IPS-20b (cell line): ENCODE results near the gene ENOSF1.
A peak's percentile ranks its signal among the peaks of the same experiment; 100 is the strongest.
"Not testable (repeated sequence)": the region's sequence is repeated elsewhere in the genome, so short reads cannot be mapped to it uniquely, and the experiment has no call there.

Experiments
- H3K27ac ChIP-seq: one replicate; pipeline ENCODE4 v1.5.1; 2013; ENCODE audit warnings: low read length
- H3K27me3 ChIP-seq: 2 replicates; pipeline ENCODE4 v1.6.1; 2013; ENCODE audit warnings: mild to moderate bottlenecking, low read length, inconsistent platforms; ENCODE audit not compliant: insufficient read depth
- H3K36me3 ChIP-seq: 2 replicates; pipeline ENCODE4 v1.6.1; 2013; ENCODE audit warnings: low read depth, mild to moderate bottlenecking, inconsistent platforms, low read length, moderate library complexity; ENCODE audit not compliant: insufficient read depth
- H3K4me1 ChIP-seq: 2 replicates; pipeline ENCODE4 v1.6.1; 2013; ENCODE audit warnings: mild to moderate bottlenecking, control low read depth, inconsistent platforms, low read length, moderate library complexity; ENCODE audit not compliant: insufficient read depth
- H3K4me3 ChIP-seq: 2 replicates; pipeline ENCODE4 v1.5.1; 2013; ENCODE audit warnings: mild to moderate bottlenecking, low read length, inconsistent platforms
- H3K9ac ChIP-seq: 2 replicates; pipeline ENCODE4 v1.6.1; 2013; ENCODE audit warnings: low read depth, mild to moderate bottlenecking, inconsistent platforms, low read length, moderate library complexity
- H3K9me3 ChIP-seq: 2 replicates; pipeline ENCODE4 v1.6.1; 2013; ENCODE audit warnings: mild to moderate bottlenecking, low read depth, low read length, inconsistent platforms; ENCODE audit not compliant: insufficient read depth

The ENOSF1 gene, protein sequence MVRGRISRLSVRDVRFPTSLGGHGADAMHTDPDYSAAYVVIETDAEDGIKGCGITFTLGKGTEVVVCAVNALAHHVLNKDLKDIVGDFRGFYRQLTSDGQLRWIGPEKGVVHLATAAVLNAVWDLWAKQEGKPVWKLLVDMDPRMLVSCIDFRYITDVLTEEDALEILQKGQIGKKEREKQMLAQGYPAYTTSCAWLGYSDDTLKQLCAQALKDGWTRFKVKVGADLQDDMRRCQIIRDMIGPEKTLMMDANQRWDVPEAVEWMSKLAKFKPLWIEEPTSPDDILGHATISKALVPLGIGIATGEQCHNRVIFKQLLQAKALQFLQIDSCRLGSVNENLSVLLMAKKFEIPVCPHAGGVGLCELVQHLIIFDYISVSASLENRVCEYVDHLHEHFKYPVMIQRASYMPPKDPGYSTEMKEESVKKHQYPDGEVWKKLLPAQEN

DNA sequence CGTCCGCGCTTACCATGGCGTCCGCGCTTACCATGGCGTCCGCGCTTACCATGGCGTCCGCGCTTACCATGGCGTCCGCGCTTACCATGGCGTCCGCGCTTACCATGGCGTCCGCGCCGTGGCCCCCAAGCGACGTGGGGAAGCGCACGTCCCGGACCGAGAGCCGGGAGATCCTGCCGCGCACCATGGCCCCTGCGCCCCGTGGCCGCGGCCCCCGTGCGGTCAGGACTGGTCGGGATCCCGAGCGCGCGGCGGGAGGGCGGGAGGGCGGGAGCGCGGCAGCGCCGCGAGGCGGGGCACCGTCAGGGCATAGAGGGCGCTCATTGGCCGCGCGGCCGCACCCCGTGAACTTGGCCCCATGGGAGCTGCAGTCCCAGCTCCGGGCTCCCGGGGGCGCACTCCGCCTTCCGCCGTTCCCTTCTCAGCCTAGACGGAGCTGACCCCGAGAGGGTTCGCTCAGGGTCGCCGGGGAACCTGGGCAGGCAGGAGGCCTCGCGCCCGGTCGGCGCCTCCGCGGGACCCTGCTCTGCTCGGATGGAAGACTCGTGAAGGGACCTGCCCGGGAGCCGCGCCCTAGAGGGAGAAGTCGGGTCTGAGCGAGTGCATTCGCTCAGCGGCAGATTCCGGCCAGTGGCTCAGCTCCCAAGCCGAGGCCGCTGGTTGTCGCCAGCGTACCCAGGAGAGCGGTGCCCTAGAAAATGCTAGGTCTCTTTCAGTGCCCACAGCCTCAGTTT, at the start of gene ENOSF1:
Gene ENOSF1 (minus strand): TSS at position 230 of the 734 bp plus-strand sequence. CDS start 43 bp downstream, at position 187.
- Histone ChIP-seq H3K4me3 (peak within 1 kb of the TSS; percentile 87), H3K9ac (peak within 1 kb of the TSS; percentile 85), H3K36me3 (peaks cover 8% of the 10 kb centered on the region), H3K27ac (no peak within 1 kb of the TSS), H3K27me3 (no peaks in the 10 kb centered on the region), H3K9me3 (no peaks in the 10 kb centered on the region; the same call in 1 of the 2 replicates), H3K4me1 (no peaks in the 10 kb centered on the region)

DNA sequence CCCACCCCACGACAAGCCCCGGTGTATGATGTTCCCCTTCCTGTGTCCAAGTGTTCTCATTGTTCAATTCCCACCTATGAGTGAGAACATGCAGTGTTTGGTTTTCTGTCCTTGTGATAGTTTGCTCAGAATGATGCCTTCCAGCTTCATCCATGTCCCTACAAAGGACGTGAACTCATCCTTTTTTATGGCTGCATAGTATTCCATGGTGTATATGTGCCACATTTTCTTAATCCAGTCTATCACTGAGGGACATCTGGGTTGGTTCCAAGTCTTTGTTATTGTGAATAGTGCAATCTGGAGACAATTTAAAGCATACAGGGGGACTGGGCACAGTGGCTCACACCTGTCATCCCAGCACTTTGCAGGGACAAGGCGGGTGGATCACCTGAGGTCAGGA, 47.4 kb upstream of the ENOSF1 start:
- H3K36me3 ChIP-seq = peaks cover 20% of the 10 kb centered on the region
- H3K9ac ChIP-seq, H3K27me3 ChIP-seq, H3K27ac ChIP-seq, H3K4me3 ChIP-seq, H3K4me1 ChIP-seq, H3K9me3 ChIP-seq: not testable (repeated sequence)

DNA sequence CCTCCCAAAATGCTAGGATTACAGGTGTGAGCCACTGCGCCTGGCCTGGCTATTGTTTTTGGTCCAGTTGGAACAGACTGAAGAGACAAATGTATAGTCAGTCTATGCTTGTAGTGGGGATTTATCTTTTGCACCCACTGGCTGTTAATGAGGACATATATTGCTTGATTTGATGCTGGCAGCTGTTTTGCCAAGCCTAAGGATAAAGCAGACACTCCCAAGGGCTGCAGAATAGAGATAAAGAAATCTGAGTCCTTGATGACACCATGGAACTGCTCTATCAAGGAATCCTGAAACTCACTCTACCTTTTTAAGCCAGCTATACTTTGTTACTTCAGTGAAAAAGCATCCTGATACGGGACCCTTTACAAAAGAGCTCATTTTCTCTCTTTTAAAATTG, 43.1 kb upstream of the ENOSF1 start:
- H3K27me3 ChIP-seq = no peaks in the 10 kb centered on the region
- H3K4me1 ChIP-seq = no peaks in the 10 kb centered on the region
- no peak overlapping the region for H3K4me3 ChIP-seq
- no peaks in the 10 kb centered on the region for H3K9me3 ChIP-seq
- H3K27ac ChIP-seq = no peak overlapping the region
- peaks cover 44% of the 10 kb centered on the region for H3K36me3 ChIP-seq
- H3K9ac ChIP-seq = no peak overlapping the region

DNA sequence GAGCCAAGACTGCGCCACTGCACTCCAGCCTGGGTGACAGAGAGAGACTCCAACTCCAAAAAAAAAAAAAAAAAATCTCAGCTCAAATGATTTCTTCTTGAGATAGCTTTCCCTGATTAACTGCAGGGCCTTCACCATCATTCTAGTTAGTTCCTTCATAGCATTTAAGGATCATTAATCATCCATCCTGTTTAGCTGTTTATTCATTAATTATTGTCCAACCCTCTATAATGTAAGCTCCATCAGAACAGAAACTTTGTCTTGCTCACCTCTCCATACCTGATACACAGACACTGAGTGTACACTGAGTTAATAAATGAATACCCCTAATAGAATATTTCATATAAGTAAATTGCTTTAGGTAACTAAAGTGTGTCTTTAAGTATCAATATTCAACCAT, 42.2 kb upstream of the ENOSF1 start:
- Histone ChIP-seq H3K9ac (no peak overlapping the region), H3K4me3 (no peak overlapping the region), H3K27ac (no peak overlapping the region)

DNA sequence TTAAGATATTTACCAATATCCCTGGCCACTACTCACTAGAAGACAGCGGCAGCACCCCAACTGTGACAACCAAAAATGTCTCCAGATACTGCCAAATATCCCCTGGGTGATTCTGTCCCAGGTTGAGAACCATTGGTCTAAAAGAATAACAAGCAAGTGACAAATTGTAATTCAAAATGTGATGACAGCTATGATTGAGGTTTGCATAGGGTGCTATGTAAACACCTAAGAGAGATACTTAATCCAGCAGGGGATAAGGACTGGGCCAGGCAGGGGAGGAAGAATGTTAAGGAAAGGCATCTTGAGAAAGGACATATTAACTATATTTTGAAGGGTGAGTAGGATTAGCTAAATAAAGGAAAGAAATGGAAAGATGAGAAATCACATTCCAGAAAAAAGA, 38.0 kb upstream of the ENOSF1 start:
- Histone ChIP-seq H3K27me3 (no peaks in the 10 kb centered on the region), H3K27ac (no peak overlapping the region), H3K36me3 (peaks cover 63% of the 10 kb centered on the region), H3K4me1 (no peaks in the 10 kb centered on the region), H3K4me3 (no peak overlapping the region), H3K9me3 (no peaks in the 10 kb centered on the region), H3K9ac (no peak overlapping the region)

More for the DNA sequence above, 42.2 kb upstream of the ENOSF1 start:
- Histone ChIP-seq H3K27me3 (no peaks in the 10 kb centered on the region), H3K36me3 (peaks cover 52% of the 10 kb centered on the region), H3K4me1 (no peaks in the 10 kb centered on the region), H3K9me3 (no peaks in the 10 kb centered on the region)

DNA sequence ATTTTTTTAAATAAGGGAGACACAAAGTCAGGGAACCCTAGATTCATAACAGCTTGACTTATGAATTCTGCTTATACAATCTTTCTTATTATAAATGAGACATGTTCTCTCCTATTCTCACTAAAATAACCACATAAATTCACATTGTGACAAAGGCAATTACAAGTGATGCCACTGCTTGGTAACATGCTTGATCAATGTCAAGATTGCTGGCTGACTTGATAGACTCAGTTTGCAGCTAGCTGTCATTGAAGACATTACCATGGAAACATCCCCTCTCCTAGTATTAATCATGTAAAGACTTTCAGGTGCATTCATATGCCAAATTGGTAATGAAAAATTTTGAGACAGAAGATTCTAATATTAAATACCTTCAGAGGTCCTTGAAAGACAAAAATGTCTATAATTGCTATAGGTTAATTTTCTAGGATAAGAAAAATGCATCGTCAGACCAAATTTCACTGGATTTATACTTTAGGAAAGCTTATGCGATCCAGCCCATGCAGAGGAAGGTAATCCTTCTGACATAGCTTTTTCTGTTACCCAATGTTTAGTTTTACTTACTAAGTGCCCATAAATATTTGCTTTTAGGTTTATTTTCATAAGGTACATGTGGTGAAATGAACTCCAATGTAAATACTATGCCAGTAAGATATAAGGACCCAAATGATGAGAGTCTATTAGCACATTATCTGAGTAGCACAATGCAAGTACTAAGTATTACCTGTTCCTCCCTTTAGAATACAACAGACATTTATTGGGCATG, 32.6 kb upstream of the ENOSF1 start:
- Histone ChIP-seq H3K27me3 (no peaks in the 10 kb centered on the region), H3K27ac (no peak overlapping the region), H3K36me3 (peaks cover 66% of the 10 kb centered on the region), H3K4me1 (no peaks in the 10 kb centered on the region), H3K4me3 (no peak overlapping the region), H3K9me3 (no peaks in the 10 kb centered on the region), H3K9ac (no peak overlapping the region)

DNA sequence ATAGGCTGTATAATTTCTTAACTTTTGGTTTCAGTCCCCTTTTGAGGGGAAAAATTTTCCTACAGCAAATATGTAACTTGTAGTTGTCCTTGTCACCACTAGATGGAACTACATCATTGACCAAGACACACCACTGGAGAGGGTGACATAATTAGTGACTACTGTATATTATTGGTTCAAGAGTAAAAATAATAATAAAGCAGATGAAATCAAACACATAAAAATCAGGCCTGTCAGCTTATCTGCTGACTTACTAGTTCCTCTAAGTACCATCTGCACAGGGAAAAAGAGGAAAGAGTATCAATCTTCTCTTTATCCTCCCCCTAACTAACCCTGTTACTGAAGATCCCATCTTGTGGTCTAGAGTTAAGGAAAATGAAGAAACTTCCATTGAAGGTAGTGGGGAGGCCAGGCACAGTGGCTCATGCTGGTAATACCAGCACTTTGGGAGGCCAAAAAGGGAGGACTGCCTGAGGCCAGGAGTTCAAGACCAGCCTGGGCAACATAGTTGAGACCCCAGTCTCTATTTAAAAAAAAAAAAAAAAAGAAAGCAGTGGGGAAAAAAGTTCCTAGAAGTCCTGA, 29.6 kb upstream of the ENOSF1 start:
- H3K4me1 ChIP-seq = no peaks in the 10 kb centered on the region

DNA sequence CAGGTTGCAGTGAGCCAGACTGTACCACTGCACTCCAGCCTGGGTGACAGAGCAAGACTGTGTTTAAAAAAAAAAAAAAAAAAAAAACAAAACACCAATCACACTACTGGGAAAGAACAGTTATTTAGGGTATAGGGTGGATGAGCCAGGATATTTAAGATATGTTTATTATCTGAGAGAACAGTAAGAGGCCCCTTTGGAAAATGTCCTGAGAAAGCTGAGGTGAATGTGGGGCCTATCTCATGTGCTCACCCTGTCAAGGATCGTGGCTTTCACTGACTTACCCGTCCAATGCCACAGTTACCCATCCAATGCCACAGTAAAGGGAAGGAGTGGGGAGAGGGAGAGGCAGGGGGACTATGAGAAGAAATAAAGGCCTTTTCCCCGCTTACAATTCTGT, 19.9 kb upstream of the ENOSF1 start:
- Histone ChIP-seq H3K4me3 (no peak overlapping the region), H3K36me3 (peaks cover 47% of the 10 kb centered on the region), H3K27me3 (no peaks in the 10 kb centered on the region), H3K4me1 (no peaks in the 10 kb centered on the region), H3K27ac (no peak overlapping the region), H3K9me3 (no peaks in the 10 kb centered on the region), H3K9ac (no peak overlapping the region)

More for the DNA sequence above, 29.6 kb upstream of the ENOSF1 start:
- H3K27ac ChIP-seq = no peak overlapping the region
- H3K9me3 ChIP-seq = no peaks in the 10 kb centered on the region
- no peak overlapping the region for H3K9ac ChIP-seq
- H3K4me3 ChIP-seq = no peak overlapping the region
- no peaks in the 10 kb centered on the region for H3K27me3 ChIP-seq
- H3K36me3 ChIP-seq = peaks cover 77% of the 10 kb centered on the region

DNA sequence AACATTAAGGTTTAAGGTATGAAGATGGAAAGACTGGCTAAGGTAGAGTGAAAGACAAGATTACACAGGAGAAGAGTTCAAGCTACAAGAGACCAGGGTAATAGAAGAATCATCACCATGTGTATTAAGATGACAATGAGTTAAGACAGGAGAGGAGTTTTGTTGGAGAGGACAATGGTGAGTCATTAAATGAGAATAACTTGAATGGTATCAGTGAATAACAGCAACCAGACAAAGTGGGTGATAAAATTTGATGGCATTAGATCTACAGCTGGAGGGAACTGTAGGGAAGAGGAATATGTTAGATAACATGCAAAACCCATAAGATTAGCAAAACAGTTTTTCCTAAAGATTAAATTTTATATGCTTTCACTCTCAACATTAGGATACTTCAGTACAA, 18.8 kb upstream of the ENOSF1 start:
- Histone ChIP-seq H3K4me3 (no peak overlapping the region), H3K4me1 (no peaks in the 10 kb centered on the region), H3K36me3 (peaks cover 37% of the 10 kb centered on the region), H3K9me3 (no peaks in the 10 kb centered on the region), H3K27ac (no peak overlapping the region), H3K27me3 (no peaks in the 10 kb centered on the region), H3K9ac (no peak overlapping the region)

DNA sequence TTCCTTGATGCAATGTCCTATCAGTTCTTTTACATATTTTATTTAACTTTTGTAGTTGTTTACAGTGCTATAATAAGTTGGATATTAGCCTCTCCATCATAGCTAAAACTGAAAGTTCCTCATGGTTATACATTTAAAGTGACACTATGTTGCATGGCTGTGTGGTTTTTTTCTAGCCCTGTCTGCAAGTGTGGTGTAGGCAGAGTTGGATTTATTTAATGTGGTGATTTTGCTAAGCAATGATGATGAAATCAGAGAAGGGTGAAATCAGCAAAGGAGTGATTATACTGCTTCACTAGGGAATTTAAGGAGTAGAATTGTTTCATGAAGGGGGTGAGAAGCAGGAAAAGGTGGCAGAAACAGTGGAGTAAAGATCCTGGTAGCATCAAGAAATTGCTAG, 18.3 kb upstream of the ENOSF1 start:
- H3K27me3 ChIP-seq = no peaks in the 10 kb centered on the region
- H3K9me3 ChIP-seq = no peaks in the 10 kb centered on the region
- no peak overlapping the region for H3K9ac ChIP-seq
- no peak overlapping the region for H3K27ac ChIP-seq
- peaks cover 32% of the 10 kb centered on the region for H3K36me3 ChIP-seq
- H3K4me1 ChIP-seq = no peaks in the 10 kb centered on the region
- H3K4me3 ChIP-seq = no peak overlapping the region

DNA sequence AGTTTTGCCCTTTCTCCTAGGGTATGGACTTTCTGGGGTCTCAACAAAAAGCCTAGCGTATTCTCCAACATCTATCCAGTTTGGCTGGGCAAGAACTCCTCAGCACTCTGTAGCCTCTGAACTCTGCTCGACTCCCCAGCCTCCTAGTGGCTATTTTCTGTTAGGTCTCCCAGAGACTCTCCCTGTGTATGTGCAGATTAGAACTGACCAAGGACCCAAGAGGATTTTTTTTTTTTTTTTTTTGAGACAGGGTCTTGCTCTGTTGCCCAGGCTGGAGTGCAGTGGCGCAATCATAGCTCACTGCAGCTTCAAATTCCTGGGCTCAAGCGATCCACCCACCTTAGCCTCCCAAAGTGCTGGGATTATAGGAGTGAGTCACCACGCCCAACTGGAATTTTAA, 17.7 kb upstream of the ENOSF1 start:
- not testable (repeated sequence) for H3K4me1 ChIP-seq, H3K27ac ChIP-seq, H3K4me3 ChIP-seq, H3K27me3 ChIP-seq, H3K9me3 ChIP-seq, H3K9ac ChIP-seq
- peaks cover 26% of the 10 kb centered on the region for H3K36me3 ChIP-seq
